Motor neuron (in vitro differentiated cells): Measurements from ENCODE around the gene GUK1. TPM values are rescaled to one million over a fixed set of nuclear protein-coding genes. Genes with fewer than 3 reads are reported as not detected.

Experiments
- ATAC-seq, 8 experiments: fragments of 200-7000 bp; cut with Tn5 transposase; replicated peaks in 6 of 8; 2 replicates each; pipeline ENCODE4 v1.8.0; 2021; ENCODE audit warnings: mild to moderate bottlenecking in 8 of 8, moderate library complexity in 8 of 8
- H3K27ac ChIP-seq, 2 donors: fragments of 250-450 bp; sonication (Bioruptor Pico); 2 replicates each; pipeline ENCODE4 v1.9.0; 2021; ENCODE audit warnings: antibody characterized with exemption in 2 of 2, mild to moderate bottlenecking in 2 of 2, moderate library complexity in 1 of 2
- H3K4me1 ChIP-seq, 2 donors: fragments of 250-450 bp; sonication (Bioruptor Pico); replicated peaks in 1 of 2; 2 replicates each; pipeline ENCODE4 v1.6.1; 2021; ENCODE audit warnings: antibody characterized with exemption in 2 of 2, mild to moderate bottlenecking in 2 of 2, moderate library complexity in 1 of 2
- H3K4me3 ChIP-seq, 5 donors: fragments of 250-450 bp; sonication (Bioruptor Pico); 2 replicates each; pipeline ENCODE4 v1.9.0; 2021; ENCODE audit warnings: antibody characterized with exemption in 5 of 5, mild to moderate bottlenecking in 5 of 5, moderate library complexity in 4 of 5
- WGBS, 10 experiments: fragments of 450-650 bp; shearing (Covaris generic); methylation state at CpG; one replicate each; pipeline ENCODE4 v1.0.0; 2022; 5-methylcytosine and 5-hydroxymethylcytosine counted together
- in situ Hi-C, 9 experiments: fragments of 400-800 bp; cut with MboI; loops; one replicate each; pipeline ENCODE4 v1.15.0; 2021; ENCODE audit warnings: low sequenced_read_pairs in 9 of 9, low pct_unique_long_range_greater_than_20kb in 2 of 9; ENCODE audit not compliant: unreplicated experiment in 9 of 9
- total RNA-seq, 8 experiments: library from RNA; unstranded; fragments of 300-600 nt; gene quantifications; 2 replicates each; pipeline versions ENCODE4 v1.2.3 to v1.2.4, GENCODE V29; 2022

The GUK1 gene
- total RNA-seq, 8 experiments from 2014 or later = 187 to 466 (median 319) TPM

DNA sequence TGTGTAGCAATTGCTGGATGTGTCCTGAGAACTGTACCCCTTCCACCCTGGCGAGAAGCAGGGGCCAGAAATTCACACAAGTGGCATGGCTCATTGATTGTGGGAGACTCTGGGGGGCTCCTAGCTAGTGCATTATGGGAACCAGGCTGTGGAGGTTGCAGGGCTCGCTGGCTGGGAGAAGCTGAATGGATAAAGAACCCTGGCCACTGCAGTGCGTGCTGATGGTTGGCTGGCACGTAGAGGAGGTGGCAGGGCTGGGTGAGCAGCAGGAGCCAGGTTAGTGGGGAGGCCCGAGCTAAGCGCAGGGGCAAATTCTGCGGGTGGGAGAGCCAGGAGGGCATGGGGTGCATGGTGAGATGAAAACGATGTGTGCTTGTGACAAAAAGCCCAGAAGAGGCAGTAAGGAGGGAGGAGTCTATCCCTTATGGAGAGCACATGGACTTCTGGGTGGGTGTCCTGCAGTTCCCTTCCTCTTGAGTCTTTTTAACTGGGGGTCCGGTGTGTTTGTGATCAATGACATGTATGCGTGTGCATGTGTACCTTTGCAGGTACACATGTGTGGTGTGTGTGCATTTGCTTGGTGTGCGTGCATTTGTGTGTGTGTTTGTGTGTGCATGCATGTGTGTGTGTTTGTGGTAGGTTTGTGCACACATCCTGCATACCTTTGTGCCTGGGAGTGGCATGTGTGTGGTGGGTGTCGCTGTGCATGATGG, 3.6 kb downstream of the GUK1 start:
- ATAC-seq = no peak
- H3K4me3 ChIP-seq = peak overlapping the region in 3 of 5 donors; percentile 76 to 93 (median 82)
- 76 to 93% (median 86%) methylated on average over 1 to 9 of the region's 12 CpGs; no CpG with 5 or more reads in 2 of the 10 experiments for WGBS, 10 experiments
- in situ Hi-C loops = no loop called here
- H3K27ac ChIP-seq = no peak overlapping the region
- peaks cover 28 to 29% of the 10 kb centered on the region in 2 donors for H3K4me1 ChIP-seq

GRCh38 chr1:228144193-228144992, 4.3 kb downstream of the GUK1 start:
- in situ Hi-C loops = no loop called here
- no peak for ATAC-seq
- Histone ChIP-seq H3K4me1 (peaks cover 36% of the 10 kb centered on the region in 2 donors), H3K4me3 (peak overlapping the region in 1 of 5 donors; percentile 82), H3K27ac (no peak overlapping the region)
- WGBS, 10 experiments = 74 to 100% (median 80%) methylated on average over 3 to 9 of the region's 16 CpGs; no CpG with 5 or more reads in 6 of the 10 experiments

- in situ Hi-C loops = no loop called here
- Histone ChIP-seq H3K27ac (no peak overlapping the region), H3K4me1 (peaks cover 41 to 42% of the 10 kb centered on the region in 2 donors), H3K4me3 (no peak overlapping the region)
- WGBS, 10 experiments = 82 to 96% methylated on average over 4 to 7 of the region's 8 CpGs; no CpG with 5 or more reads in 8 of the 10 experiments
- no peak for ATAC-seq
These were observed 4.9 kb downstream of the GUK1 start for GRCh38 chr1:228144993-228145343.

DNA sequence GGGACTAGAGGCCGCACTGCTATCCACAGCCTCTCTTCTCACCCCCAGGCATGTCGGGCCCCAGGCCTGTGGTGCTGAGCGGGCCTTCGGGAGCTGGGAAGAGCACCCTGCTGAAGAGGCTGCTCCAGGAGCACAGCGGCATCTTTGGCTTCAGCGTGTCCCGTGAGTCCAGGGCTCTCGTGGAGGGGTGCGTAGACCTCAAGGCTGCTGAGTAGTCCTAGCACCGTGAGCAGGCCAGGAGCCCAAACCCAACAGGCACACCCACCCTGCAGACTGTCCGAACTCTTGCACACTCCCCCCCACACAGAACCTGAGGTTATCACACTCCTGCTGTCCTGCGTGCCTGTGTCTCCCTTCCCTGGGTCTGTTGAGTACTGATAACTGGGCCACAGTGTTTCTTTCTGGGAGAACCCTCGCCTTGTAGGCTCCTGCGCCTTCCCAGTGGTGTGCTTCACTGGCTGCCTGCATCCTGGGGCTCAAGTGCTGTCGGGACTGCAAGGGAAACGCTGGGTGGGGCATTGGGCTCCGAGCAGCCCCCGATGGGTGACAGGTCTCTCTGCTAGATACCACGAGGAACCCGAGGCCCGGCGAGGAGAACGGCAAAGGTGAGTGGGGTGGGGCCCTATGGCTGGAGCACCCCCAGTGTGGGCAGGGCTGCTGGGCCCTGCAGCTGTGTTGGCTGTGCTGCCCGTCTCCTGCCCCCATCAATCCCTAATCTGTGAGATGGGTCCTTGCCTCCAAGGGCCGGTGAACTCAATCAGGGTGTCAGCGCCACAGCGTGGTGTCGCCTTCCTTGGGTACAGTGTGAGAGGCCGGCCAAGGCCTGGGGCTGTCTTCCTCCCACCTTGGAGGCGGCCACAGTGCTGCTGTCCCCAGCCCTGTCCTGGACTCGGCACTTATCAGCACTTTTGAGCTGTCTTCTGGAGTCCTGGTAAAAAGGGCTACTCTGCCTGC, 5.7 kb downstream of the GUK1 start:
- Histone ChIP-seq H3K4me3 (no peak overlapping the region), H3K27ac (no peak overlapping the region), H3K4me1 (peaks cover 48% of the 10 kb centered on the region in 2 donors)
- in situ Hi-C loops = no loop called here
- WGBS, 10 experiments = 83 to 100% (median 95%) methylated on average over 2 to 17 of the region's 31 CpGs; no CpG with 5 or more reads in 4 of the 10 experiments
- no peak for ATAC-seq

DNA sequence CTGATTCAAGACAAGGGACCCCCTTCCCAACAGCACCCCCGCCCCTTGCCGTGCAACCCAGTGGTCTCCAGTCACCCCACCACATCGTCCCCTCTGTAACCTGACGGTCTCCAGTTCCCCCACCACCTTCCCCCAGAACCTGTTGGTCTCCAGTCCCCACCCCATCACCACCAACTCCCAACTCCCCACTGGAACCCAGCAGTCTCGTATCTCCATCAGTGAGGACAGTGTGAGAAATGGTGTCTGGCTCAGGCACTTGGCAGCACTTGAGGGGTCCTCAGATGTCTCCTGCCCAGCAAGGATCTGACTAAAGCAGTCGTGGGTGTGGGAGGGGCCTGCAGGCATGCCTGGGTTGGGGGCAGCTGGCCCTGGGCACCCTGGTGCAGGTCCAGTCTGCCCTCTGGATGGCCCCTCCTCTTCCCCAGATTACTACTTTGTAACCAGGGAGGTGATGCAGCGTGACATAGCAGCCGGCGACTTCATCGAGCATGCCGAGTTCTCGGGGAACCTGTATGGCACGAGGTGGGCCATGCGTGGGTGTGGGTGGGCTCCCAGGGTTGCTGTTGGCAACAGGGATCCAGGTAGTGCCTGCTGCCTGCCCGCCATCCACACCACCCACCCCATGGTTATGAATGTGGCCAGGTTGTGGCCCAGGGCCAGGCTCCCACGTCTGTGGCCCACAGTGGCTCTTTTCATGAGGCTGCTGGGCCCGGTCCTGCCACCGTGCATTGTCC, 6.5 kb downstream of the GUK1 start:
- WGBS, 10 experiments = 87 to 100% (median 93%) methylated on average over 1 to 9 of the region's 18 CpGs; no CpG with 5 or more reads in 6 of the 10 experiments
- ATAC-seq = no peak
- Histone ChIP-seq H3K4me3 (no peak overlapping the region), H3K27ac (no peak overlapping the region), H3K4me1 (peaks cover 43 to 50% of the 10 kb centered on the region in 2 donors)
- in situ Hi-C loops = no loop called here

DNA sequence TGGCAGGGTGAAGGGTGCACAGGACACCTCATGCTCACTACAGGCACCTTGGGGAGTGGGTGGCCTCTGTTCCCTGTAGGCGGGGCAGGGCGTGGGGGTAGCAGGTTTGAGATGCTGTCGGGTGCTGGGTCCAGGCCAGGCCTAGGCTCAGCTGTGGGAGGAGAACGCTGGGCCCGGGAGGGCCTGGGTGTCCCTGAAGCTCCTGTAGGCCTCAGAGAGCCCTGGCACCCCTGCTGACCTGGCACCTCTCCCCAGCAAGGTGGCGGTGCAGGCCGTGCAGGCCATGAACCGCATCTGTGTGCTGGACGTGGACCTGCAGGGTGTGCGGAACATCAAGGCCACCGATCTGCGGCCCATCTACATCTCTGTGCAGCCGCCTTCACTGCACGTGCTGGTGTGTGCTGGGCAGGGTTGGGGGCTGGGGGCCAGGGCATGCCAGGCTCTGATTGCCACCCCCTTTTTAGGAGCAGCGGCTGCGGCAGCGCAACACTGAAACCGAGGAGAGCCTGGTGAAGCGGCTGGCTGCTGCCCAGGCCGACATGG, 7.1 kb downstream of the GUK1 start:
- WGBS, 10 experiments = 80 to 100% (median 93%) methylated on average over 1 to 10 of the region's 20 CpGs; no CpG with 5 or more reads in 4 of the 10 experiments

DNA sequence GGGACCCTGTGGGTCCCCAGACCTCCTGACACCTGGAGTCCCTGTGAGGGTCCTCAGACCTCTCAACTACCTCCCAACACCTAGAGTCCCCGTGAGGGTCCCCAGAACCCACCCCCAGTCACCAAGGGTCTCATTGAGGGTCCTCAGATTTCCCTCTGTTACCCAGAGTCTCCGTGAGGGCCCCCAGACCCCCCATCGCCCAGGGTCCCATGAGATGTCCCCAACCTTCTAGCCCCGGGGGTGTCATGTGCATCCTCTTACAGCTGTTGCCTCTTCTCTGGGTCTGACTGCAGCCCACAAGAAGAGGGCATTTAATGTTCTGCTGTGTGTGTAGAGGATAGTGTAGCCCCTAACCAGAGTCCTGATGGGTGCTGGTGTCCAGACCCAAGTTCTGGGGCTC, 7.7 kb downstream of the GUK1 start:
- ATAC-seq = no peak
- peaks cover 31 to 38% of the 10 kb centered on the region in 2 donors for H3K4me1 ChIP-seq
- H3K27ac ChIP-seq = no peak overlapping the region
- in situ Hi-C loops = no loop called here
- H3K4me3 ChIP-seq = no peak overlapping the region
- WGBS, 10 experiments = 100% methylated on average over 1 to 2 of the region's 4 CpGs; no CpG with 5 or more reads in 8 of the 10 experiments

More for the DNA sequence above, 7.1 kb downstream of the GUK1 start:
- peaks cover 37 to 43% of the 10 kb centered on the region in 2 donors for H3K4me1 ChIP-seq
- no peak overlapping the region for H3K4me3 ChIP-seq
- no peak overlapping the region for H3K27ac ChIP-seq
- in situ Hi-C loops = no loop called here
- ATAC-seq = no peak

GRCh38 chr1:228148196-228148861, 8.2 kb downstream of the GUK1 start:
- no peak overlapping the region for H3K4me3 ChIP-seq
- in situ Hi-C loops = no loop called here
- peaks cover 27 to 33% of the 10 kb centered on the region in 2 donors for H3K4me1 ChIP-seq
- H3K27ac ChIP-seq = no peak overlapping the region
- no peak for ATAC-seq
- 60 to 100% (median 96%) methylated on average over 1 to 7 of the region's 18 CpGs; no CpG with 5 or more reads in 4 of the 10 experiments for WGBS, 10 experiments

GRCh38 chr1:228148935-228149405, 8.9 kb downstream of the GUK1 start:
- in situ Hi-C loops = no loop called here
- WGBS, 10 experiments = 0 to 93% (median 87%) methylated on average over 1 to 5 of the region's 8 CpGs; no CpG with 5 or more reads in 7 of the 10 experiments
- peaks cover 22 to 27% of the 10 kb centered on the region in 2 donors for H3K4me1 ChIP-seq
- no peak overlapping the region for H3K4me3 ChIP-seq
- H3K27ac ChIP-seq = peak overlapping the region in 1 of 2 donors; percentile 30
- ATAC-seq = no peak

GRCh38 chr1:228149406-228150119, 9.5 kb downstream of the GUK1 start, which contains the start of gene GJC2:
TSS of gene GJC2 (plus strand) at chr1:228149930. CDS start at chr1:228157759, 7,829 bp downstream.
- peak; percentile 7 to 73 (median 56) for ATAC-seq
- Histone ChIP-seq H3K4me1 (peaks cover 22 to 27% of the 10 kb centered on the region in 2 donors), H3K27ac (peak within 1 kb of the TSS; percentile 29 to 30), H3K4me3 (no peak within 1 kb of the TSS)
- WGBS, 10 experiments = 0 to 28% (median 0%) methylated on average over 1 to 4 of the region's 17 CpGs; no CpG with 5 or more reads in 7 of the 10 experiments
- in situ Hi-C loops = no loop called here

DNA sequence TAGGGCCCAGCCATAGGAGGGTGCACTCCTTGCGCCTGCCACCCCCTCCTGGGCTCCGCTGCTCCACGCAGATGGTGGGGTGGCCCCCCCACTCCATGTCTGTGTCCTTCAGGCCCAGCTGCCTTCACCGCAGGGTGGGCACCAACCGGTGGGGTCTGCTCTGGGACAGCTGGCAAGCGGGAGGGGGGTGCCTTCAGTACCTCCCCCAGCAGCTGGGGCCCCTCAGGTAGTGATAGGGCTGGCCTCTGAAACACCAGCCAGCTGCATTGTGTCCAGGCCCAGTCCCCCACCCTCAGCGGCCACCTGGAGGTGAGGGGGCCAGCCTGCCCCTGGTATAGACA, 10.0 kb downstream of the GUK1 start:
- in situ Hi-C loops = no loop called here
- H3K4me1 ChIP-seq = peaks cover 22 to 27% of the 10 kb centered on the region in 2 donors
- no peak overlapping the region for H3K4me3 ChIP-seq
- peak overlapping the region; percentile 29 to 30 for H3K27ac ChIP-seq
- 60 to 67% methylated on average over 1 to 3 of the region's 7 CpGs; no CpG with 5 or more reads in 8 of the 10 experiments for WGBS, 10 experiments
- peak in 4 of 8 experiments; percentile 1 to 27 (median 8) for ATAC-seq
